ENCODE data around the gene YLPM1. TPM values are rescaled to one million over a fixed set of nuclear protein-coding genes. Genes with fewer than 3 reads are reported as not detected.

Gene YLPM1
- total and polyA plus RNA-seq, 2 donors (not counting 3 experiments of a cell fraction or from before 2014, with no cell fraction given), result 14.9 to 85.7 TPM

DNA sequence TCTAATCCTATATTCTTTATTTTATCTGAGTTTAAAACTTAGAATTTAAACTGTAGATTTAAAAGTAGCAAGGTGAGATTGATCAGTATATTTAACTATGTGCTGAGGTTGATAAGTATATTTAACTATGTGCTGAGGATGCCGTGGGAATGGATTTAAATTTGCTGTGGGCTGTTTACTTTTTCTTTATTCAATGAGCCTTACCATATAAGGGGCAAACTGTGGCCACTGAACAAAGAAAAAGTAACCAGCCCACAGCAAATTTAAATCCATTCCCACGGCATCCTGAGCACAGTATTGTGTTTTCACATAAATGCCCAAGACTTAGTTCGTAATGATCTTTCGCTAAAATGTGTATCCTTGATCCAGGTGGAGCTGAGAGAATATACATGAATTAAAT, 69.7 kb downstream of the YLPM1 start:
- FAIRE-seq (no peak), DNase-seq (ENCODE audit: low read depth, low spot score) (no peak)
- no peaks in the 10 kb centered on the region for H4K20me1 ChIP-seq (replicated peaks; ENCODE audit: control insufficient read depth, extremely low read depth, insufficient read depth, low read length)
- ChIA-PET POLR2A (no interaction called here), CTCF (no interaction called here)
- H3K4me2 ChIP-seq (ENCODE audit: insufficient read depth, low read length), result no peak overlapping the region
- no peak overlapping the region for H3K27ac ChIP-seq (ENCODE audit: insufficient read depth, low read depth, low read length)
- no peaks in the 10 kb centered on the region for H3K9me3 ChIP-seq (replicated peaks; ENCODE audit: control insufficient read depth, insufficient read depth, low read length)
- intact Hi-C loops (cut with micrococcal nuclease) (no loop called here), dilution Hi-C loops (cut with MboI; ENCODE audit: extremely low pct_ligation_motif_present, low sequenced_read_pairs) (no loop called here)
- H3K9ac ChIP-seq (replicated peaks; ENCODE audit: extremely low read depth, insufficient read depth, low read length), result no peak overlapping the region
- TF ChIP-seq MYC (IDR thresholded peaks at IDR 0.05; ENCODE audit: low read depth, low read length) (no peak), POLR2AphosphoS5 (IDR thresholded peaks at IDR 0.05; ENCODE audit: insufficient read depth, low read depth, low read length) (no peak), GATA2 (IDR thresholded peaks at IDR 0.05; ENCODE audit: insufficient read depth, insufficient read length, low read depth, low read length) (no peak), POLR2A (IDR thresholded peaks at IDR 0.05; ENCODE audit: low read depth, low read length) (no peak), JUN (IDR thresholded peaks at IDR 0.05; ENCODE audit: borderline replicate concordance, insufficient read depth, insufficient read length, low read depth) (no peak), EZH2 (IDR thresholded peaks at IDR 0.05; ENCODE audit: borderline replicate concordance, low read depth, low read length, severe bottlenecking) (no peak), MAX (IDR thresholded peaks at IDR 0.05; ENCODE audit: insufficient read depth, insufficient read length) (no peak), FOS (IDR thresholded peaks at IDR 0.05; ENCODE audit: borderline replicate concordance, insufficient read depth, low read length) (no peak)
- TF ChIP-seq, protein P1, sequence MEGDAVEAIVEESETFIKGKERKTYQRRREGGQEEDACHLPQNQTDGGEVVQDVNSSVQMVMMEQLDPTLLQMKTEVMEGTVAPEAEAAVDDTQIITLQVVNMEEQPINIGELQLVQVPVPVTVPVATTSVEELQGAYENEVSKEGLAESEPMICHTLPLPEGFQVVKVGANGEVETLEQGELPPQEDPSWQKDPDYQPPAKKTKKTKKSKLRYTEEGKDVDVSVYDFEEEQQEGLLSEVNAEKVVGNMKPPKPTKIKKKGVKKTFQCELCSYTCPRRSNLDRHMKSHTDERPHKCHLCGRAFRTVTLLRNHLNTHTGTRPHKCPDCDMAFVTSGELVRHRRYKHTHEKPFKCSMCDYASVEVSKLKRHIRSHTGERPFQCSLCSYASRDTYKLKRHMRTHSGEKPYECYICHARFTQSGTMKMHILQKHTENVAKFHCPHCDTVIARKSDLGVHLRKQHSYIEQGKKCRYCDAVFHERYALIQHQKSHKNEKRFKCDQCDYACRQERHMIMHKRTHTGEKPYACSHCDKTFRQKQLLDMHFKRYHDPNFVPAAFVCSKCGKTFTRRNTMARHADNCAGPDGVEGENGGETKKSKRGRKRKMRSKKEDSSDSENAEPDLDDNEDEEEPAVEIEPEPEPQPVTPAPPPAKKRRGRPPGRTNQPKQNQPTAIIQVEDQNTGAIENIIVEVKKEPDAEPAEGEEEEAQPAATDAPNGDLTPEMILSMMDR (IDR thresholded peaks at IDR 0.05; ENCODE audit: extremely low read depth in 1 of 2, insufficient read depth in 1 of 2, low read depth in 1 of 2, low read length in 2 of 2), result no peak
- peaks cover 11% of the 10 kb centered on the region for H3K4me1 ChIP-seq (ENCODE audit: control insufficient read depth, extremely low read depth, insufficient read depth, low read length)
- no peak overlapping the region for H3K4me3 ChIP-seq (replicated peaks in 1 of 3; ENCODE audit: insufficient read depth in 1 of 3, low read depth in 1 of 3, low read length in 3 of 3)
- H3K27me3 ChIP-seq (ENCODE audit: control insufficient read depth in 2 of 2, insufficient read depth in 2 of 2, low read length in 2 of 2), result no peaks in the 10 kb centered on the region
- H3K79me2 ChIP-seq (ENCODE audit: control insufficient read depth, insufficient read depth, low read length), result no peaks in the 10 kb centered on the region
- BruUV-seq (replicated peaks), result no TSS peak
- H2AFZ ChIP-seq (ENCODE audit: low read depth, low read length), result no peak overlapping the region
- no peaks in the 10 kb centered on the region for H3K9me1 ChIP-seq (replicated peaks; ENCODE audit: control insufficient read depth, extremely low read depth, insufficient read depth, low read length)
- peaks cover 16 to 25% of the 10 kb centered on the region in 2 experiments for H3K36me3 ChIP-seq (ENCODE audit: control insufficient read depth in 2 of 2, extremely low read depth in 1 of 2, insufficient read depth in 2 of 2, low read length in 2 of 2)
